Measurements from ENCODE around the gene DDX6.

DDX6 gene

DNA sequence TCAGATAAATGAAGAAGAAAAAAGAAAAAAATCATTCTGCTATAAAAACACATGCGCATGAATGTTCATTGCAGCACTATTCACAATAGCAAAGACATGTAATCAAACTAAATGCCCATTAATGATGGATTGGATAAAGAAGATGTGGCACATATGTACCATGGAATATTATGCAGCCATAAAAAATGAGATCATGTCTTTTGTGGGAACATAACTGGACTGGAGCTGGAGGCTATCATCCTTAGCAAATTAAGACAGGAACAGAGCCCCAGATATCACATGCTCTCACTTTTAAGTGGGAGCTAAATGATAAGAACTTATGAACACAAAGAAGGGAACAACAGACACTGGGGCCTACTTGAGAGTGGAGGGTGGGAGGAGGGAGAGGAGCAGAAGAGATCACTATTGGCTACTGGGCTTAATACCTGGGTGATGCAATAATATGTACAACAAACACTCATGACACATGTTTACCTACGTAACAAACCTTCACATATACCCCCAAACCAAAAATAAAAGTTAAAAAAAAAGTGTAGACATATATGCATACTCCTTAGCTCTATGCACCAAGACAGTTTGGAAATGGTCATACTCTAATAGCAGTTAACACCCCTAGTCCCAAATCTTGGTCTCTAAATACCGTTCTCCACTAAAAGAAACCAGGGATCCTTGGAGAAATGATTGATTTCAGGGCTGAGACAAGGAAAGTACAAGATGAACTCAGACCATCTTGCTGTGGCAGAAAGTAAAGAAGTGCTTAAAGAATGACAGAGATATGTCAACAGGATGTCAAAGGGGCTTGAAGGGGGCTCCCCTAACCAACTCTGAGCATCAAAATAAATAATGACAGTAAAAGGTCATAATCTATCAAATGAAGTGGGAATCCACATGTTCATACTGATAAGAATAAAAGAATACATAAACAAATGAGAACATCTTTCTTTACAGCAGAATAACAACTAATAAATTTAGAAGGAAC, 17.1 kb upstream of the DDX6 start:
- DNase-seq (ENCODE audit: low read depth) = no peak
- no peak overlapping the region for H3K4me3 ChIP-seq (ENCODE audit: low read depth, low read length)
- TF ChIP-seq, protein P1, sequence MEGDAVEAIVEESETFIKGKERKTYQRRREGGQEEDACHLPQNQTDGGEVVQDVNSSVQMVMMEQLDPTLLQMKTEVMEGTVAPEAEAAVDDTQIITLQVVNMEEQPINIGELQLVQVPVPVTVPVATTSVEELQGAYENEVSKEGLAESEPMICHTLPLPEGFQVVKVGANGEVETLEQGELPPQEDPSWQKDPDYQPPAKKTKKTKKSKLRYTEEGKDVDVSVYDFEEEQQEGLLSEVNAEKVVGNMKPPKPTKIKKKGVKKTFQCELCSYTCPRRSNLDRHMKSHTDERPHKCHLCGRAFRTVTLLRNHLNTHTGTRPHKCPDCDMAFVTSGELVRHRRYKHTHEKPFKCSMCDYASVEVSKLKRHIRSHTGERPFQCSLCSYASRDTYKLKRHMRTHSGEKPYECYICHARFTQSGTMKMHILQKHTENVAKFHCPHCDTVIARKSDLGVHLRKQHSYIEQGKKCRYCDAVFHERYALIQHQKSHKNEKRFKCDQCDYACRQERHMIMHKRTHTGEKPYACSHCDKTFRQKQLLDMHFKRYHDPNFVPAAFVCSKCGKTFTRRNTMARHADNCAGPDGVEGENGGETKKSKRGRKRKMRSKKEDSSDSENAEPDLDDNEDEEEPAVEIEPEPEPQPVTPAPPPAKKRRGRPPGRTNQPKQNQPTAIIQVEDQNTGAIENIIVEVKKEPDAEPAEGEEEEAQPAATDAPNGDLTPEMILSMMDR (IDR thresholded peaks at IDR 0.05; ENCODE audit: low read depth, low read length, missing control alignments) = no peak

DNA sequence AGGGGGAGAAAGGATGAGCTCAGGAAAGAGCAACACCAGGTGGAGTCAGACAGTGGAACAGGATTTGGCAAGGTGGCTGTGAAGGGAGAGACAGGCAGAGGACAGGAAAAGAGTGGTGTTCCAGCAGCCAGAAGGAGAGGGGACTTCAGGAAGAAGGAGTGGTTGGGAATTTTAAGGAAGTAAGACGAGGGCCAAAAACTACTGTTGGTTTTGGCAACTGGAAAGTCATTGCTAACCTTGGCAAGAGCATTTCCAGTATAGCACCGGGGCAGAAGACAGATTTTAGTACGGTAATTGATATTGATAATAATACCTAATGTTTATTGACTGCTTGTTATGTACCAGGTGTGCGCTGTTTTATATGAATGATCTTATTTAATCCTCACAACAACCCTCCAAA, 15.4 kb upstream of the DDX6 start:
- DNase-seq (ENCODE audit: low read depth) = no peak
- TF ChIP-seq, protein P1 (IDR thresholded peaks at IDR 0.05; ENCODE audit: low read depth, low read length, missing control alignments) = no peak

DNA sequence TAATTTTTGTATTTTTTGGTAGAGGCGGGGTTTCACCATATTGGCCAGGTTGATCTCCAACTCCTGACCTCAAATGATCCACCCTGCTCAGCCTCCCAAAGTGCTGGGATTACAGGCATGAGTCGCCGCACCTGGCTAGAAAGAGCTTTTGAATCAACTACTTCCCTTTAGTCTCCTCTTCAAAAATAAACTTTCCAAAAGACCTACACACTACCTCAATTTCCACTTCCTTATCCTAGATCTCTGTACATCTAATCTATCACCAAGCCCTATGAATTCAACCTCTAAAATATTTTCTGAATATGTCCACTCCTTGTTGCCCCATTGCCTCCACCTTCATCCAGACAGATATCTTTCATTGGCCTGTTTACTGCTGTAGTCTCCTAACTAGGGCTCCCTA, 13.1 kb upstream of the DDX6 start:
- H3K4me3 ChIP-seq (ENCODE audit: low read depth, low read length) = no peak overlapping the region
- no peak for DNase-seq (ENCODE audit: low read depth)
- TF ChIP-seq, protein P1 (IDR thresholded peaks at IDR 0.05; ENCODE audit: low read depth, low read length, missing control alignments) = no peak

More for the DNA sequence above, 15.4 kb upstream of the DDX6 start:
- no peak overlapping the region for H3K4me3 ChIP-seq (ENCODE audit: low read depth, low read length)

DNA sequence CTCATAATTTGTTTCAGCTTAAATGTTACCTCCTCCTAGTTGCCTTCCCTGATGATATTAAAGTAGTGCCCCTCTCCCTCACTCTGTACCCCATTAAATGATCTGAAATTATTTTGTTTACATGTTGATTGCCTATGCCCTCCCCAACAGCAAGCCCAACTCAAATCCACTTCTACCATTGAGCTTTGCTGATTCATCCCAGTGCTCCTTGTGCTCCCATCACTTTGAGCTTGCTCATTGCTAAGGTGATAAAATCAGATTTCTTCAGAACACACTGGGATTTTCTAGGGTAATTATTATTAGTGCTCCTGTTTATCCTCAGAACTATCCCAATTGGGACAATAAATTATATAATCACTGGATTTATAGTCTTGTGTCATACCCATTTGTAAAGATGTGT, 8.4 kb upstream of the DDX6 start:
- TF ChIP-seq, protein P1 (IDR thresholded peaks at IDR 0.05; ENCODE audit: low read depth, low read length, missing control alignments) = no peak
- no peak for DNase-seq (ENCODE audit: low read depth)
- no peak overlapping the region for H3K4me3 ChIP-seq (ENCODE audit: low read depth, low read length)

DNA sequence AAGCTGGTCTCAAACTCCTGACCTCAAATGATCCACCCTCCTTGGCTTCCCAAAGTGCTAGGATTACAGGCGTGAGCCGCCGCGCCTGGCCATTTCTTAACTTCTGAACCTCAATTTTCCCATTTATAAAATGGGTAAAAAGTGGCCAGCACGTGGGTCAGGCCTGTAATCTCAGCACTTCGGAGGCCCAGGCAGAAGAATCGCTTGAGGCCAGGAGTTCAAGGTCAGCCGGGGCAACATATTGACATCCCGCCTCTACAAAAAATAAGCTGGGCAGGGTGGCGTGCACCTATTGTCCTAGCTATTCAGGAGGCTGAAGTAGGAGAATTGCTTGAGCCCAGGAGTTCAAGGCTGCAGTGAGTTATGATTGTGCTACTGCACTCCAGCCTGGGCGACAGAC, 6.5 kb upstream of the DDX6 start:
- TF ChIP-seq, protein P1 (IDR thresholded peaks at IDR 0.05; ENCODE audit: low read depth, low read length, missing control alignments) = no peak
- H3K4me3 ChIP-seq (ENCODE audit: low read depth, low read length) = no peak overlapping the region
- DNase-seq (ENCODE audit: low read depth) = no peak

DNA sequence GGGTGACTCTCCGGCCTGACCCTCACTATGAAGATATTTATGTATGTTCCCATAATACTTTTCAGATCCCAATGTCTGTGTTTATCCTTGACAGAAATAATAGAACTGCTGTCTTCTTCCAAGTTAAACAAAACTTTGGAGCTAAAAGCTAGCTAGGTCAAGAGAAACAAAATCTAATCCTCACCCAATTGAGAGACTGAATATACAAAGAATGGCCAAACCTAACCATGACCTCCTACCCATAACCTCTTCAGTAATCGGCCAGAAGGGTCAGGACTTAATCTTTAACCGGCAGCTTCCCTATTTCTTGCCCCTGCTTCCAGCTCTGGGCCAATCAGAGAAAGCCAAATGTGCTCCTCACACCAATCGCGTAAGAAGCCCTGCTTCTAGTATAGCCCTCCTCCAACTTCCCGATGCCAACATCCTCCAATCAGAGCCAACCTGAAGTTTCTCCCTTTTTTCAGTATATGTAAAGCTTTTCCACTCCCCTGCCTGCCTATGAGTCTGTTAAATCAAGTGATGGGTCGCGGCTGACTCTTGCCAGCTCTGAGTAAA, 1.7 kb upstream of the DDX6 start:
- DNase-seq (ENCODE audit: low read depth) = peak; percentile 94
- H3K4me3 ChIP-seq (ENCODE audit: low read depth, low read length) = peak overlapping the region; percentile 83
- TF ChIP-seq, protein P1 (IDR thresholded peaks at IDR 0.05; ENCODE audit: low read depth, low read length, missing control alignments) = no peak

All from GM12864 (cell line).